ENCODE results near the gene USP44.

DNA sequence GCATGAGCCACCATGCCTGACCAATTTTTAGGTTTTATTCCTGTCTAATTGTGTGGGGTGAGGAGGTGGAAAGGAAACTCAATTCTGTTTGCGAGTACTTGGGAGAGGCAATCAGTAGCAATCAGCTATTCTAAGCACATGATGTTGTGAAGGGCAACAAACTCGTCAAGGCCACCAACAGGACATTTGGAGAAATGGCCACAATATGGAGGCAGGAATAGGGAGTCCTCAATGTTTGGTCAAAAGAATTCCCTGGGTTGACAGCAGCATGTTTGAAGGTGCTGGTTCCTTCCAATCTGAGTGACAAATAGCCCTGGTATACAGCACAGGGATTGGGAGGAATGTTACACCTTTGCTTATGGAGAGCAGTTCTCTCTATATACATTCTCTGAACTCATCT, 32.7 kb upstream of the USP44 start:
- TF ChIP-seq, protein P1, sequence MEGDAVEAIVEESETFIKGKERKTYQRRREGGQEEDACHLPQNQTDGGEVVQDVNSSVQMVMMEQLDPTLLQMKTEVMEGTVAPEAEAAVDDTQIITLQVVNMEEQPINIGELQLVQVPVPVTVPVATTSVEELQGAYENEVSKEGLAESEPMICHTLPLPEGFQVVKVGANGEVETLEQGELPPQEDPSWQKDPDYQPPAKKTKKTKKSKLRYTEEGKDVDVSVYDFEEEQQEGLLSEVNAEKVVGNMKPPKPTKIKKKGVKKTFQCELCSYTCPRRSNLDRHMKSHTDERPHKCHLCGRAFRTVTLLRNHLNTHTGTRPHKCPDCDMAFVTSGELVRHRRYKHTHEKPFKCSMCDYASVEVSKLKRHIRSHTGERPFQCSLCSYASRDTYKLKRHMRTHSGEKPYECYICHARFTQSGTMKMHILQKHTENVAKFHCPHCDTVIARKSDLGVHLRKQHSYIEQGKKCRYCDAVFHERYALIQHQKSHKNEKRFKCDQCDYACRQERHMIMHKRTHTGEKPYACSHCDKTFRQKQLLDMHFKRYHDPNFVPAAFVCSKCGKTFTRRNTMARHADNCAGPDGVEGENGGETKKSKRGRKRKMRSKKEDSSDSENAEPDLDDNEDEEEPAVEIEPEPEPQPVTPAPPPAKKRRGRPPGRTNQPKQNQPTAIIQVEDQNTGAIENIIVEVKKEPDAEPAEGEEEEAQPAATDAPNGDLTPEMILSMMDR (IDR thresholded peaks at IDR 0.05 in 2 of 3, conservative IDR thresholded peaks at IDR 0.05 in 1 of 3; ENCODE audit: borderline replicate concordance in 1 of 3, insufficient read depth in 1 of 3, low read depth in 2 of 3, low read length in 2 of 3), result no peak
- TF ChIP-seq CBX3 (IDR thresholded peaks at IDR 0.05; ENCODE audit: low read depth) (no peak), ZNF274 (IDR thresholded peaks at IDR 0.05; ENCODE audit: low read depth, low read length) (no peak), SP1 (IDR thresholded peaks at IDR 0.05; ENCODE audit: low read depth) (no peak), ATF3 (IDR thresholded peaks at IDR 0.05) (no peak), CEBPB (IDR thresholded peaks at IDR 0.05; ENCODE audit: low read depth) (no peak), EZH2 (IDR thresholded peaks at IDR 0.05) (no peak)
